ENCODE results near the gene PRR23C. TPM values are rescaled to one million over a fixed set of nuclear protein-coding genes. Genes with fewer than 3 reads are reported as not detected.

The PRR23C gene
- total RNA-seq, 1 donor from 2014 or later: not detected

- H3K4me2 ChIP-seq (ENCODE audit: low read length): no peak overlapping the region
- no peaks in the 10 kb centered on the region for H4K20me1 ChIP-seq (ENCODE audit: insufficient read depth, low read length)
- H3K9me3 ChIP-seq (ENCODE audit: insufficient read depth, low read depth, low read length): no peaks in the 10 kb centered on the region
- no peak overlapping the region for H3K27ac Mint-ChIP-seq (ENCODE audit: unreplicated experiment)
- DNase-seq (ENCODE audit: low read depth): no peak
- H3K4me3 ChIP-seq (ENCODE audit: insufficient read depth, low read depth, low read length): no peak overlapping the region
- no peaks in the 10 kb centered on the region for H3K27me3 Mint-ChIP-seq (ENCODE audit: low read depth, unreplicated experiment)
- H3K36me3 ChIP-seq (ENCODE audit: insufficient read depth, low read length): no peaks in the 10 kb centered on the region
- no peaks in the 10 kb centered on the region for H3K9me3 Mint-ChIP-seq (ENCODE audit: unreplicated experiment)
- no peaks in the 10 kb centered on the region for H3K79me2 ChIP-seq (ENCODE audit: insufficient read depth, low read length)
- H3K4me3 Mint-ChIP-seq (ENCODE audit: unreplicated experiment): no peak overlapping the region
- H3K4me1 ChIP-seq (ENCODE audit: insufficient read depth, low read length): no peaks in the 10 kb centered on the region
- no peaks in the 10 kb centered on the region for H3K4me1 Mint-ChIP-seq (ENCODE audit: low read depth, unreplicated experiment)
- no peak overlapping the region for H3K9ac ChIP-seq (ENCODE audit: low read length)
- FAIRE-seq: no peak
- no peak for TF ChIP-seq EZH2 (IDR thresholded peaks at IDR 0.05; ENCODE audit: insufficient read depth, low read length)
- no peak for TF ChIP-seq CTCF (IDR thresholded peaks at IDR 0.05; ENCODE audit: insufficient read depth, low read depth, low read length)
- H3K27ac ChIP-seq (ENCODE audit: low read depth, low read length): no peak overlapping the region
- H2AFZ ChIP-seq (ENCODE audit: low read depth, low read length): no peak overlapping the region
- H3K36me3 Mint-ChIP-seq (ENCODE audit: low read depth, unreplicated experiment): no peaks in the 10 kb centered on the region
- H3K27me3 ChIP-seq (ENCODE audit: insufficient read depth, low read length): peaks cover 3% of the 10 kb centered on the region
Observed at GRCh38 chr3:139088462-139089324, 44.0 kb upstream of the PRR23C start.

GRCh38 chr3:139087621-139088020, 42.9 kb upstream of the PRR23C start:
- no peak overlapping the region for H3K9ac ChIP-seq (ENCODE audit: low read length)

More at GRCh38 chr3:139087621-139088020, 42.9 kb upstream of the PRR23C start:
- Histone ChIP-seq H3K27ac (ENCODE audit: low read depth, low read length) (no peak overlapping the region), H3K9me3 (ENCODE audit: insufficient read depth, low read depth, low read length) (no peaks in the 10 kb centered on the region), H3K79me2 (ENCODE audit: insufficient read depth, low read length) (no peaks in the 10 kb centered on the region), H3K4me3 (ENCODE audit: insufficient read depth, low read depth, low read length) (no peak overlapping the region), H3K4me1 (ENCODE audit: insufficient read depth, low read length) (no peaks in the 10 kb centered on the region), H2AFZ (ENCODE audit: low read depth, low read length) (no peak overlapping the region), H4K20me1 (ENCODE audit: insufficient read depth, low read length) (no peaks in the 10 kb centered on the region), H3K27me3 (ENCODE audit: insufficient read depth, low read length) (peaks cover 3% of the 10 kb centered on the region), H3K36me3 (ENCODE audit: insufficient read depth, low read length) (no peaks in the 10 kb centered on the region), H3K4me2 (ENCODE audit: low read length) (no peak overlapping the region)
- Mint-ChIP-seq H3K36me3 (ENCODE audit: low read depth, unreplicated experiment) (no peaks in the 10 kb centered on the region), H3K27me3 (ENCODE audit: low read depth, unreplicated experiment) (peaks cover under 1% of the 10 kb centered on the region), H3K4me3 (ENCODE audit: unreplicated experiment) (no peak overlapping the region), H3K27ac (ENCODE audit: unreplicated experiment) (no peak overlapping the region), H3K4me1 (ENCODE audit: low read depth, unreplicated experiment) (no peaks in the 10 kb centered on the region), H3K9me3 (ENCODE audit: unreplicated experiment) (no peaks in the 10 kb centered on the region)
- FAIRE-seq (no peak), DNase-seq (ENCODE audit: low read depth) (no peak)
- TF ChIP-seq EZH2 (IDR thresholded peaks at IDR 0.05; ENCODE audit: insufficient read depth, low read length) (no peak), CTCF (IDR thresholded peaks at IDR 0.05; ENCODE audit: insufficient read depth, low read depth, low read length) (no peak)

All from astrocyte (in vitro differentiated cells and primary cell).